ENCODE data around the gene UBAC1.

DNA sequence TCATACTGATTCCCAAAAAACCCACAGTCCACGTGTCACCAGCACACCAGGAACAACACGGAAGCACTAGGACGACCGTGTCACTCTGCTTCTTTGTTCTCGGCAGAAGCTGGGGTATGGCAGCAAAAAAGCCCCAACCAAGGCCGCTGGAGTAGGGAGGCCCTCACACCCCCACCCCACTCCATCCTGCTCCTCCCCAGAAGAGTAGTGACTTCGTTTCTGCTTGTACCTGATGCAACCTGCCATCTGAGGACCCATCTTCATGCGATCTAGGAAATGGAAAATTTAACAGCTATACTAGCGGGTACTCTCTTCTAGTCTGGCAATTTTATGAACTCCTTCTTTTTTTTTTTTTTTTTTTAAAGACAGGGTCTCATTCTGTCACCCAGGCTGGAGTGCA, 3.7 kb downstream of the UBAC1 start:
- TF ChIP-seq, protein P1, sequence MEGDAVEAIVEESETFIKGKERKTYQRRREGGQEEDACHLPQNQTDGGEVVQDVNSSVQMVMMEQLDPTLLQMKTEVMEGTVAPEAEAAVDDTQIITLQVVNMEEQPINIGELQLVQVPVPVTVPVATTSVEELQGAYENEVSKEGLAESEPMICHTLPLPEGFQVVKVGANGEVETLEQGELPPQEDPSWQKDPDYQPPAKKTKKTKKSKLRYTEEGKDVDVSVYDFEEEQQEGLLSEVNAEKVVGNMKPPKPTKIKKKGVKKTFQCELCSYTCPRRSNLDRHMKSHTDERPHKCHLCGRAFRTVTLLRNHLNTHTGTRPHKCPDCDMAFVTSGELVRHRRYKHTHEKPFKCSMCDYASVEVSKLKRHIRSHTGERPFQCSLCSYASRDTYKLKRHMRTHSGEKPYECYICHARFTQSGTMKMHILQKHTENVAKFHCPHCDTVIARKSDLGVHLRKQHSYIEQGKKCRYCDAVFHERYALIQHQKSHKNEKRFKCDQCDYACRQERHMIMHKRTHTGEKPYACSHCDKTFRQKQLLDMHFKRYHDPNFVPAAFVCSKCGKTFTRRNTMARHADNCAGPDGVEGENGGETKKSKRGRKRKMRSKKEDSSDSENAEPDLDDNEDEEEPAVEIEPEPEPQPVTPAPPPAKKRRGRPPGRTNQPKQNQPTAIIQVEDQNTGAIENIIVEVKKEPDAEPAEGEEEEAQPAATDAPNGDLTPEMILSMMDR (conservative IDR thresholded peaks at IDR 0.05) = no peak
- TF ChIP-seq ZFX (IDR thresholded peaks at IDR 0.05) = no peak
